ENCODE measurements around the gene PALD1. TPM values are rescaled to one million over a fixed set of nuclear protein-coding genes. Genes with fewer than 3 reads are reported as not detected.

PALD1 gene
- total RNA-seq, 1 donor from 2014 or later: 1.2 TPM

DNA sequence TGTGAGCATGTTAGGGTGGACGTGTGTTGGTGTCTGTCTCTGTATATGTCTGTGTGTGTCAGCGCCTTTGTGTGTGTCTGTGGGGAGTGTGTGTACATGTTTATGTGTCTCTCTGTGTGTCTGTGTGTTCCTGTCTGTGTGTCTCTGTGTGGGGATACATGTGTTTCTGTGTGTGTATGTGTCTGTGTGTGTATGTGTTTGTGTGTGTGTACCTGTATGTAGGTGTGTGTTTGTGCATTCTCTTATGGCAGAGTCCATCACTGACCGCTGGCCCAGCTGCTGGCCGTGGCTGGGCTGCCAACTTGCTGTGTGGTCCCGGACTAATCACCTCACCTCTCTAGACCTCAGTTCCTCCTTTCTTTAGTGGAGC, 54.6 kb downstream of the PALD1 start:
- H3K4me3 Mint-ChIP-seq (ENCODE audit: low read depth): no peak overlapping the region
- DNase-seq (ENCODE audit: low spot score, unreplicated experiment): no peak
- TF ChIP-seq, protein P1, sequence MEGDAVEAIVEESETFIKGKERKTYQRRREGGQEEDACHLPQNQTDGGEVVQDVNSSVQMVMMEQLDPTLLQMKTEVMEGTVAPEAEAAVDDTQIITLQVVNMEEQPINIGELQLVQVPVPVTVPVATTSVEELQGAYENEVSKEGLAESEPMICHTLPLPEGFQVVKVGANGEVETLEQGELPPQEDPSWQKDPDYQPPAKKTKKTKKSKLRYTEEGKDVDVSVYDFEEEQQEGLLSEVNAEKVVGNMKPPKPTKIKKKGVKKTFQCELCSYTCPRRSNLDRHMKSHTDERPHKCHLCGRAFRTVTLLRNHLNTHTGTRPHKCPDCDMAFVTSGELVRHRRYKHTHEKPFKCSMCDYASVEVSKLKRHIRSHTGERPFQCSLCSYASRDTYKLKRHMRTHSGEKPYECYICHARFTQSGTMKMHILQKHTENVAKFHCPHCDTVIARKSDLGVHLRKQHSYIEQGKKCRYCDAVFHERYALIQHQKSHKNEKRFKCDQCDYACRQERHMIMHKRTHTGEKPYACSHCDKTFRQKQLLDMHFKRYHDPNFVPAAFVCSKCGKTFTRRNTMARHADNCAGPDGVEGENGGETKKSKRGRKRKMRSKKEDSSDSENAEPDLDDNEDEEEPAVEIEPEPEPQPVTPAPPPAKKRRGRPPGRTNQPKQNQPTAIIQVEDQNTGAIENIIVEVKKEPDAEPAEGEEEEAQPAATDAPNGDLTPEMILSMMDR (IDR thresholded peaks at IDR 0.05; ENCODE audit: unreplicated experiment): no peak
- H3K27ac Mint-ChIP-seq: no peak overlapping the region
- no peaks in the 10 kb centered on the region for H3K36me3 Mint-ChIP-seq (ENCODE audit: insufficient read depth)
- H3K4me1 Mint-ChIP-seq (ENCODE audit: low read depth): peaks cover 2% of the 10 kb centered on the region
- H3K9me3 Mint-ChIP-seq (ENCODE audit: low read depth): no peaks in the 10 kb centered on the region
- H3K27me3 Mint-ChIP-seq: peaks cover 10% of the 10 kb centered on the region

DNA sequence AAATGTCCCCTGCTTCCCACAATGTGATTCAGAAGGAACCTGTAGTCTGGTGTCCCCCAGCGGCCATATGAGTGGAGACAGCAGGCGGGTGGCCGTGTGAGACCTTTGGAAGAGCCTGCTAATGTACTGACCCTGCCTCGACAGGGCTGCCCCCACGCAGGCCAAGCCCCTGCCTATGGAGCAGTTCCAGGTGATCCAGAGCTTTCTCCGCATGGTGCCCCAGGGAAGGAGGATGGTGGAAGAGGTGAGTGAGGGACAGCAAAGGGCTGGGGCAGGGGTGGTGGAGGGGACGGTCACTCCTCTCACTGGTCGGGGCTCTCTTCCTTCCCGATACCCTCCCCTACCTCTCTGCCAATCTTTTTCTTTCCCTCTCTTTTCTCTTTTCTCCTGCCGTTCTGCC, 55.7 kb downstream of the PALD1 start:
- DNase-seq (ENCODE audit: low spot score, unreplicated experiment): no peak
- Mint-ChIP-seq H3K36me3 (ENCODE audit: insufficient read depth) (no peaks in the 10 kb centered on the region), H3K27ac (no peak overlapping the region), H3K4me1 (ENCODE audit: low read depth) (peaks cover 2% of the 10 kb centered on the region), H3K9me3 (ENCODE audit: low read depth) (no peaks in the 10 kb centered on the region), H3K4me3 (ENCODE audit: low read depth) (no peak overlapping the region), H3K27me3 (peaks cover 10% of the 10 kb centered on the region)
- TF ChIP-seq, protein P1 (IDR thresholded peaks at IDR 0.05; ENCODE audit: unreplicated experiment): no peak

DNA sequence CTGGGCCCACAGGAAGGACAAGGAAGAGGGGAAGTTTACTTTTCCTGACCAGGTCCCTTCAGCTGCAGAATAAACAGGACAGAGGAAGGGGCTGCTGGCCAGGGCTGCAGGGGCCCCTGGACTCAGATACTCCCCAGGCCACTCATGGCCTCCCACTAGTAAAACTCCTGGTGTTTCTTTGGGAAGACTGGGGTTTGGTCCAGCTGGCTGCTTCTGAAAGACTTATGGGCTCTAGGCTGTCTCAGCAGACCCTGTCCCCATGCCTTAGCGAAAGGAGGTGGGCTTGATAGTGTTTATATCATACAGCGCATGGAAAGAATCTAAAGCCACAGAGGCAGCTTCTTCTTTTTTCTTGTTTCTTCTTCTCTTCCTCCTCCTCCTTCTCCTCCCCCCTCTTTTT, 56.4 kb downstream of the PALD1 start:
- no peak overlapping the region for H3K4me3 Mint-ChIP-seq (ENCODE audit: low read depth)
- peaks cover 10% of the 10 kb centered on the region for H3K27me3 Mint-ChIP-seq
- no peak for DNase-seq (ENCODE audit: low spot score, unreplicated experiment)
- no peaks in the 10 kb centered on the region for H3K36me3 Mint-ChIP-seq (ENCODE audit: insufficient read depth)
- H3K4me1 Mint-ChIP-seq (ENCODE audit: low read depth): peaks cover 2% of the 10 kb centered on the region
- H3K27ac Mint-ChIP-seq: no peak overlapping the region
- no peaks in the 10 kb centered on the region for H3K9me3 Mint-ChIP-seq (ENCODE audit: low read depth)
- TF ChIP-seq, protein P1 (IDR thresholded peaks at IDR 0.05; ENCODE audit: unreplicated experiment): no peak

DNA sequence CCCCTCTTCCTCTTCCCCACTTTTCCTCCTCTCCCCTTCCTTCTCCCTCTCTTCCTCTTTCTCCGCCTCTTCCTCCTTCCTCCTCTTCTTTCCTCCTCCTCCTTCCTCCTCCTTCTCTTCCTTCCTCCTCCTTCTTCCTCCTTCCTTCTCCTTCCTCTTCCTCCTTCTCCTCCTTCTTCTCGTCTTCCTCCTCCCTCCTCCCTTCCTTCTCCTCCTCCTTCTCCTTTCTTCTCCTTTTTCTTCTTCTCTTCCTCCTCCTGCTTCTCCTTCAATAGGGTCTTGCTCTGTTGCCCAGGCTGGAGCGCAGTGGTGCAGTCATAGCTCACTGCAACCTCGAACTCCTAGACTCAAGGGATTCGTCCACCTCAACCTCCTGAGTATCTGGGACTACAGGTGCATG, 56.9 kb downstream of the PALD1 start:
- H3K4me3 Mint-ChIP-seq (ENCODE audit: low read depth): no peak overlapping the region
- no peak for DNase-seq (ENCODE audit: low spot score, unreplicated experiment)
- H3K9me3 Mint-ChIP-seq (ENCODE audit: low read depth): no peaks in the 10 kb centered on the region

DNA sequence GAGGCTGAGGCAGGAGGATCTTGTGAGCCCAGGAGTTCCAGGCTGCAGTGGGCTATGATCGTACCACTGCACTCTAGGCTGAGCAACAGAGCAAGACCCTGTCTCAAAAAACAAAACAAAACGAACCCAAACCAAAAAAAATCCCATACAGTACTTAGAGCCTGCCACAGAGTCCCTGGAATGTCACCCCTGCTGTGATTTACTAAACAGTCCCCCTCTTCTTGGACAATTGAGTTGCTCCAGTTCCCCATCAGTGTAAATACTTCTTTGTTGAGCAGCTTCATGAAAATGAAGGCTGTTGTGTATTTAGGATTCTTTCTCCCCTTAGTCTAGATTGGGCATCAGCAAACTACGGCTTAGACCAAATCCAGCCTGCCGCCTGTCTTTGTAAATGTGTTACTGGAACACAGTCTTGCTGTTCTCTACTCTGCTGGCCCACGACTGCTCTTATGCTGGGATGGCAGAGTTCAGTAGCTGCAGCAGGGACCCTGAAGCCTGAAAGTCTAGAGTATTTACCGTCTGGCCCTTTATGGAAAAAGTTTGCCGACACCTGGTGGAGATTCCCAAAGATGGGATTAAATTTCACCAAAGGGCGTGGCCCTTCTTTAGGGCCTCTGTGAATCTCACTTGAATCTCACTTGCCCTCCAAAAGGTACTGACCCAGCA, 57.8 kb downstream of the PALD1 start:
- peaks cover 2% of the 10 kb centered on the region for H3K4me1 Mint-ChIP-seq (ENCODE audit: low read depth)
- H3K36me3 Mint-ChIP-seq (ENCODE audit: insufficient read depth): no peaks in the 10 kb centered on the region
- DNase-seq (ENCODE audit: low spot score, unreplicated experiment): no peak
- H3K27ac Mint-ChIP-seq: no peak overlapping the region
- TF ChIP-seq, protein P1 (IDR thresholded peaks at IDR 0.05; ENCODE audit: unreplicated experiment): no peak
- H3K27me3 Mint-ChIP-seq: peaks cover 10% of the 10 kb centered on the region
- no peak overlapping the region for H3K4me3 Mint-ChIP-seq (ENCODE audit: low read depth)
- H3K9me3 Mint-ChIP-seq (ENCODE audit: low read depth): no peaks in the 10 kb centered on the region

More for the DNA sequence above, 56.9 kb downstream of the PALD1 start:
- Mint-ChIP-seq H3K36me3 (ENCODE audit: insufficient read depth) (no peaks in the 10 kb centered on the region), H3K27me3 (peaks cover 10% of the 10 kb centered on the region), H3K4me1 (ENCODE audit: low read depth) (peaks cover 2% of the 10 kb centered on the region), H3K27ac (no peak overlapping the region)
- TF ChIP-seq, protein P1 (IDR thresholded peaks at IDR 0.05; ENCODE audit: unreplicated experiment): no peak
